Measurements from ENCODE around the gene NPB. TPM values are rescaled to one million over a fixed set of nuclear protein-coding genes. Genes with fewer than 3 reads are reported as not detected.

NPB gene
- total RNA-seq, 2 donors from 2014 or later = 0.19 TPM; not detected in 1

DNA sequence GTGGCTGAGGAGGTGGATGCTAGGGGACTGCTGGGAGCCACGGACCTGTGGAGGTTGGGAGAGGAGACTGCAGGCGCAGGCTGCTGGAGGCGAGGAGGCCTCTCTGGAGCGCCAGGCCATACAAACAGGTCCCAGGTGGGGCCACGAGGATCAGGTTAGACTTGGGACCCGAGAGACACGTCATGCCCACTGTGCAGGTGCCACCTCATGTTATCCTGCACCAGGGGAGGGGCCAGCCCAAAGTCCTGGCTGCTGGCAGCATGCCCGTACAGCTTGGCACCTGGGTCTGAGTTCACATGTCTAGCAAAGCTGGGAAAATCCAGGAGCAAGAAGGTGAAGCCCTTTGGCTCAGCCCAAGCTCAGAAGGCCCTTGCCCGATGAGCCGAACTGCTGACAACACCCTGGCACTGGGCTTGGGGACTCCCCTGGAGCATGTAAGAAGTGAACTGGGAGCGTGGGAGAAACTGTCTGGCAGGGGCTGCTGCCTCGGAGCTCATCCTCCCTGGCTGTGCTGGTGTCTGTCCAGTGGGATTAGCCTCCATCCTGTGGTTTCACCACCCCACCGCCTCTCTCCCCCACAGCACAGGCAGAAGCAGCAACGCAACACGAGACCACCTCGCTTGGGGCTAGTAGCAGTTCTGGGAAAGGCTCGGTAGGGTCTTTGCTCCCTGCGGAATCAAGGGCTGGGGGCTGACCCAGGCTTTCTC, 36.2 kb upstream of the NPB start:
- Mint-ChIP-seq H3K27me3 (ENCODE audit: low read depth) (no peaks in the 10 kb centered on the region), H3K9me3 (no peaks in the 10 kb centered on the region), H3K4me1 (ENCODE audit: low read depth) (peaks cover 53% of the 10 kb centered on the region), H3K4me3 (peak overlapping the region in 1 of 2 donors; percentile 12), H3K27ac (peak overlapping the region; percentile 3), H3K36me3 (ENCODE audit: insufficient read depth in 2 of 2) (peaks cover 10 to 16% of the 10 kb centered on the region in 2 donors)
- ATAC-seq (replicated peaks in 1 of 2) (no peak), DNase-seq (peak in 1 of 2 donors; percentile 32)

DNA sequence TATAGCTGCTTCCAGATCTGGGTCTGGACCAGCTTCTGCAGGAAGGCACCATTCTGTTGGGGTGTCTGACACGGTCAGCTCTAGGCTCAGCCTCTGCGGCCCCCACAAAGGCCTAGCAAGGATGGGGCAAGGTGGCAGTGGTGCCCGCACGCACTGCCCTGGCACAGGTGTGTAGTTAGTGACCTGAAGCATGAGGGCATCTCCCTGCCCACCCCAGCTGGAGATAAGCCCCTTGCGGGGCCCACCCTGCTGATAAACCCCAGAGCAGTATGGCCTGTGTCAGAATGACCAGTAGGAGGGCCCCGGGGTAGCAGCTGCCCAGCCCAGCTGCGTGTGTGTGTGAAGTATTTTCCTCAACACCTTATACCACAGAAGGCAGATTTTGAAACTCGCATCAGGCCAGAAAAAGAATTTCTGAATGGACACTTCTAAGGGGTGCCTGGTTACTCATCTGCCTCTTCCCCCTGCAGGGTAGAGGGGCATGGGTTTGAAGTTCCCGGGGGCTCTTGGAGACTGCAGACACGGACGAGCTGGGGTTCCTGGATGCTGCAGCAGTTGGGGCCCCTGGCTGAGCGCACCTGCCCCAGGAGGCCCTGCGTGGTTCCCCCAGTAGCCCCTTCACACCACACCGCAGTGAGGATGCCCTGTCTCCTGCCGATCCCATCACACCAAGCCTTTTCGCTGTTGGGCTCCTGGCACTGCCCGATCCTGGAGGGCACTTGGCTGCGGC, 35.4 kb upstream of the NPB start:
- Mint-ChIP-seq H3K4me3 (no peak overlapping the region), H3K9me3 (no peaks in the 10 kb centered on the region), H3K36me3 (ENCODE audit: insufficient read depth in 2 of 2) (peaks cover 10 to 17% of the 10 kb centered on the region in 2 donors), H3K27ac (peak overlapping the region; percentile 63), H3K27me3 (ENCODE audit: low read depth) (no peaks in the 10 kb centered on the region), H3K4me1 (ENCODE audit: low read depth) (peaks cover 52% of the 10 kb centered on the region)
- no peak for DNase-seq
- no peak for ATAC-seq (replicated peaks in 1 of 2)

DNA sequence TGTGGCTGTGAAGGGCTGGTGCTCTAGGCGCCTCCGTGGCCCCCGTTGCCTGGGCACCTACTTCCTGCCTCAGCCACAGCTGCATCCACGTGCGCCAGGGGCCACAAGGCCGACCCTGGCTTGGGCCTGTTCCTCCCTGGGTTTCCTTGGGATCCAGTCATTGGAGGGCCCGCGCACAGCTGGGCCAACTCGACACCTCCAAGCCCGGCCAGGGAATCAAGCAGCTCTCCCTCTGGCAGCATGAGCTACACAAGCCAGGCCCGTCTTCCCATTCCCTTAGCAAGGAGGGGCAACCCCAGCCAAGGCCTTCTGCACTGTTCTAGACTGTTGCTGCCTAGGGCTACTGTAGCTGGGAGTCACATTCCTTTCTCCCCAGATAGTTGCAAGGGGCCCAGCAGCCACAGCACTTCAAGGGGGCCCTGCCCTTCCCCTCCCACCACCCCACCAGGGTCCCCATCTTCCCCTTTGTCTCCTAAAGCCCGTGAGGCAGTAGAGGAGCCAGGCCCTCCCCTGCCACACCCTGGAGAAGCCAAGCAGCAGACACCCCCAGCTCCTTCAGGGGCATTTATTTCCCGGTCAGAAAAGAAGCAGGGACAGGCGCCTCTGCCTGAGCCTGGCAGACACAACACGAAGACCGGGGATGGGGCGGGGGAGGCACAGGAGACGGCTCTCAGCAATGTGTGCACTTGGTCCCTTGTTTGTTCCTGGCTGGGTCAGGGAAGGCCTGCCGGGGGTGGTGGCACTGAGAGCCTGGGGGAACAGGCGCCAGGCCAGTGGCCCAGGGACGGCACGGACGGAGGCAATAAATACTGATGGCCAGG, 34.7 kb upstream of the NPB start:
- peaks cover 52% of the 10 kb centered on the region for H3K4me1 Mint-ChIP-seq (ENCODE audit: low read depth)
- peaks cover 10 to 17% of the 10 kb centered on the region in 2 donors for H3K36me3 Mint-ChIP-seq (ENCODE audit: insufficient read depth in 2 of 2)
- DNase-seq (peak in 1 of 2 donors; percentile 16), ATAC-seq (replicated peaks in 1 of 2) (no peak)
- no peaks in the 10 kb centered on the region for H3K27me3 Mint-ChIP-seq (ENCODE audit: low read depth)
- peak overlapping the region; percentile 63 for H3K27ac Mint-ChIP-seq
- no peaks in the 10 kb centered on the region for H3K9me3 Mint-ChIP-seq
- H3K4me3 Mint-ChIP-seq = peak overlapping the region; percentile 14 to 20

DNA sequence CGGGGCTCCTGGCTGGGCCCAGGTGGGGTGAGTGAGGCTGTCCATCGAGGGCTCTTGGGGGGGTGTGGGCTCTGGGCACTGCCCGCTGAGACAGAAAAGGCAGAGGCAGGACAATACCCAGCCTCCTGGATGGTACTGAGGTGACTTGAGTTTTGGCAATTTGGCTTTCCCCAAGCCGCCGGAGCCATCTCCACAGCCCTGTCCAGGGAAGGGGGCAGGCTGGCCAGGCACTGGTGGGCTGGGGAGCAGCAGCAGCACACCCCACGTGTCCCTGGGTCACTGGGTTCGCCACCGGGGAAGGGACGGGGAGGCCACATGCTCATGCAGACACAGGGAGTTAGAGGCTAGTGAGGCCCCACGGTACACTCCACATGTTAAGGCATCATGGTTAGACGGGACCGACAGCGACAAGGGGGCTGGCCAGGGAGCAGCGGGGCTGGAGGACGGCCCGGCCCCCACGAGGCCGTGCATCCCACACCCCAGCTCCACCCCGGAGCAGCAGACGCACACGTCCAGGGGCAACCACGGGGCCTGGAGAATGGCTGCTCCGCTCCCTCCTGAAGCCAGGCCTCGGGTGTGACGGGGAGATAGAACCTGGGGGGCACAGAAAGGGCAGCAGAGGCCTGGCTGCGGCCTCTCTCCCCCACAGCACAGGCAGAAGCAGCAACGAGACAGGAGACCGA, 33.9 kb upstream of the NPB start:
- H3K27ac Mint-ChIP-seq = no peak overlapping the region
- H3K36me3 Mint-ChIP-seq (ENCODE audit: insufficient read depth in 2 of 2) = peaks cover 8 to 12% of the 10 kb centered on the region in 2 donors
- H3K4me1 Mint-ChIP-seq (ENCODE audit: low read depth) = peaks cover 53% of the 10 kb centered on the region
- peak overlapping the region; percentile 45 to 63 for H3K4me3 Mint-ChIP-seq
- DNase-seq (no peak), ATAC-seq (replicated peaks in 1 of 2) (no peak)
- no peaks in the 10 kb centered on the region for H3K27me3 Mint-ChIP-seq (ENCODE audit: low read depth)
- H3K9me3 Mint-ChIP-seq = no peaks in the 10 kb centered on the region

DNA sequence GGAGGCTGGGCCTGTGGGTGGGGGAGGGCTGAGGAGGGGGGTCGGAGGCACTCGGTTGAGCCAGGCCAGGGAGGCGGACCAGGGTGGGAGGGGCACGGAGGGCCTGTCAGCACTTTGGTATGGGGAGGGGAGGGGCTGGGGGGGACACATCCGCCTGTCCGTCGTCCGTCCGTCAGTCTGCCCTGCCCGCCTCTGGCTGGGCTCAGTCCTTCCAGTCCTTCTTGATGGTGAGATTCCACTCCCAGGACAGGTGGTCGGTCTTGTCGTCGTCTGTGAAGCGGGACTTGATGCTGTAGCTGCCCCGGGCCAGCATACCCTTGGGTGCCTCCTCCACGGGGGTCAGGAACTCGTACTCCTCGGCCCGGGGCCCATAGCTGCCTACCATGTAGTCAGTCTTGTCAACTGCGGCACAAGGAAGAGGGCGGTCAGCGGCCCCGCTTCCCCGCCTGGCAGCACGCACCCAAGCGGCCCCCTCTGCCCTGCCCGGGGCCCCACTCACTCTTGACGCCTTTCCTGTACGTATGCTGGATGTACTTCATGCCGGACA, 33.3 kb upstream of the NPB start:
- Mint-ChIP-seq H3K4me3 (peak overlapping the region; percentile 94), H3K9me3 (no peaks in the 10 kb centered on the region), H3K4me1 (ENCODE audit: low read depth) (peaks cover 53% of the 10 kb centered on the region), H3K27me3 (ENCODE audit: low read depth) (no peaks in the 10 kb centered on the region), H3K27ac (no peak overlapping the region), H3K36me3 (ENCODE audit: insufficient read depth in 2 of 2) (peaks cover 5 to 7% of the 10 kb centered on the region in 2 donors)
- no peak for ATAC-seq (replicated peaks in 1 of 2)
- peak in 1 of 2 donors; percentile 11 for DNase-seq

DNA sequence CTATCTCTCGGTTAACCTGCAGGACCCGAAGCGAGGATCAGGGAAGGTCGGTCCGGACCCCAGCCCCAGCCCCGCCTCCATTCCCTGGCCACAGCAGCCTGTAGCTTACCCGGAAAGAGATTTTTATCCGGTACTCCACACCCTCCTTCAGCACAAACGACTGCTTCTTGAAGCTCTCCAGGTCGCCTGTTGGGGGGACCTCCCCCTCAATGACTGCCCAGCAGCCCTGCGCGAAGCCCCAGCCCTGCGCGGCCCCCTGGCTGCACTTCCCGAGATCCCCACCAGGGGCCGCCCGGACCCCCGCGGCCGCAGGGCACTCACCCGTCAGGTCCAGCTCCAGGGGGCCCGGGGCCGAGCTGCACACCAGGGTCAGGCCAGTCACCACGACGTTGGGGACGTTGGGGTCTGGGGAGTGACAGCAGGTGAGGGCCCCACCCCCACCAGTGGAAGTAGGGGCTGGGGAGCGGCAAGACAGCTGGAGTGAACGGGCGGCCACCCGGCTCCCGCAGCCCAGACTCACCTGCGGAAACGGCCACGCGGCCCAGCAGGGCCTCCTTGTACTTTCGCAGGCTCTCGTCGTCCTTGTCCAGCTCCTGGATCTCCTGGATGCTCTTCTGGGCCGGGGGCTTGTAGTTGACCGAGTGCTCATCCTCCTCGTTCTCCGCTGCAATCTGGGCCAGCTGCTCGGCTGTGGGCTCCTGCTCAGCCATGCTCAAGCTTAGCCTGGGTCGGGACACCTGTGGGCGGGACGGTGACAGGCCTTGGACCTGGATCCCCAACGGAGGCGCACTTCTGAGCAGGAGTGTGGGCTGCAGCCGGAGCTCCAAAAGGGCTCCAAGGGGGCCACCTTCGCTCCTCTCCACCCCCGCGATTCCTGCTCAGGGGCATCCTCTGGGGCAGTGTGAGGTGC, 32.6 kb upstream of the NPB start:
- H3K27ac Mint-ChIP-seq = peak overlapping the region; percentile 85
- peak overlapping the region; percentile 94 for H3K4me3 Mint-ChIP-seq
- H3K36me3 Mint-ChIP-seq (ENCODE audit: insufficient read depth in 2 of 2) = peaks cover 5 to 7% of the 10 kb centered on the region in 2 donors
- ATAC-seq (replicated peaks in 1 of 2) (peak in 1 of 2 donors; percentile 16), DNase-seq (peak; percentile 53 to 72)
- no peaks in the 10 kb centered on the region for H3K27me3 Mint-ChIP-seq (ENCODE audit: low read depth)
- peaks cover 55% of the 10 kb centered on the region for H3K4me1 Mint-ChIP-seq (ENCODE audit: low read depth)
- no peaks in the 10 kb centered on the region for H3K9me3 Mint-ChIP-seq

DNA sequence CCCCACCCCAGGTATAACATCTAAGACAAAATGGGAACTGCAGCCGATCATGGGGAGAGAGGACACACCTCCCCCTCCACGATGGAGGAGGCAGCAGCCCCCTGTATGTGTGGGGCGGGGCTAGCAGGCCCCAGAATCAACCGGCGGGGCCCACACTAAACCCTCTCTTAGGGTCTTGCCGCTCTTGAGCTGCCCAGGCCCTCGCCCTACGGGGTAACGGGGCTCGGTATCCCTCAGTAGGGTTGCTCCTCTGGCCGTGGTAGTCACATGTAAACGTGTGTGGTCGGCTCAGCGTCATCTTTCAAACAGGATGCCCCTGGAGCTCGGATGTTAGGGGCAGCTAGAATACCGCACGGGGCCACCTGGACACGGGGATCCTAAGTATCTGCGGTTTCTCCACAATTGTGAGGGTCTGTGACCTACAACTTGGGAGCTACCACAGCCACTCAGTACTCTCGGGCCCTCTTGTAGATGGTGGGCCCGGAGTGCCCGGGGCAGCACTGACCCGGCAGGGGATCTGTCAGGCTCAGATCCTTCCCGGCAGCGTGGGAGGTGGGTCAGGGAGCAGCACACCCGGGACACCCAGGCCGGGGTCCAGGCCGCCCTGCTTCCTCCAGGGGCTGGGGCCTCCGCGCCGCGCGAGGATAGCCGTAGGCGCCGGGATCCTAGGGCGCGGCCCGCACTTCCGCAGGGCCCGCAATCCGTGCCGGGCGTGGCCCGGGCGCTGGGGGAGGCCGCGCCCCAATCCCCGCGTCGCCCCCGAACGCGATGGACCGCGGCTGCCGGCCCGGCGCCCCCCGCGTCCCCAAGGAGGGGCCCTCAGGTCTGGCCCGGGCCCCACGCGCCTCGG, 31.7 kb upstream of the NPB start:
- Mint-ChIP-seq H3K4me3 (peak overlapping the region; percentile 94), H3K27ac (peak overlapping the region; percentile 85), H3K9me3 (no peaks in the 10 kb centered on the region), H3K4me1 (ENCODE audit: low read depth) (peaks cover 59% of the 10 kb centered on the region), H3K27me3 (ENCODE audit: low read depth) (no peaks in the 10 kb centered on the region), H3K36me3 (ENCODE audit: insufficient read depth in 2 of 2) (peaks cover 5 to 7% of the 10 kb centered on the region in 2 donors)
- DNase-seq = peak; percentile 55 to 62
- ATAC-seq (replicated peaks in 1 of 2) = peak; percentile 37 to 52

DNA sequence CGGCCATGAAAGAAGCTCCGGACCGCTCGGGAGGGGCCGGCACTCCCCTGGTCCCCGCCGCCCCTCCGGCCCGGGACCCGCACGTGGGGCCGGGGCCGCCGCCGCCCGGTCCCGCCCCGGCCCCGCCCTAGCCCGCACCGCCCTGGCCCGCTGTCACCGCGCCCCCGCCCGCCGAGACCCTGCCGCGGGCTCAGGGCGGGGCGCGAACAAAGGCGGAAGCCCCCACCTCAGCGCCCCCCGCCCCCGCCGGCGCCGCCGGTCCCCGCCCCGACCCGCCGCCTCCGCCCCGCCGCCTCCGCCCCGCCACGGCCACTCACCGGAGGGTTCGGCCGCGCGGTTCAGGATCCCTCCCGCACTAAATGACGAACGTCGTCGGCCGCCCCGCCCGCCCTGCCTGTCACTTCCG, 31.1 kb upstream of the NPB start, which contains the start of gene ARHGDIA:
Gene ARHGDIA (minus strand): TSS at position 357 of the 406 bp plus-strand sequence. CDS start 1,407 bp downstream, outside the sequence.
- H3K9me3 Mint-ChIP-seq = no peaks in the 10 kb centered on the region
- peaks cover 54% of the 10 kb centered on the region for H3K4me1 Mint-ChIP-seq (ENCODE audit: low read depth)
- peaks cover 5 to 7% of the 10 kb centered on the region in 2 donors for H3K36me3 Mint-ChIP-seq (ENCODE audit: insufficient read depth in 2 of 2)
- peak within 1 kb of the TSS; percentile 98 for H3K27ac Mint-ChIP-seq
- no peaks in the 10 kb centered on the region for H3K27me3 Mint-ChIP-seq (ENCODE audit: low read depth)
- peak within 1 kb of the TSS; percentile 94 for H3K4me3 Mint-ChIP-seq
- DNase-seq (peak in 1 of 2 donors; percentile 22), ATAC-seq (replicated peaks in 1 of 2) (peak; percentile 74 to 78)

DNA sequence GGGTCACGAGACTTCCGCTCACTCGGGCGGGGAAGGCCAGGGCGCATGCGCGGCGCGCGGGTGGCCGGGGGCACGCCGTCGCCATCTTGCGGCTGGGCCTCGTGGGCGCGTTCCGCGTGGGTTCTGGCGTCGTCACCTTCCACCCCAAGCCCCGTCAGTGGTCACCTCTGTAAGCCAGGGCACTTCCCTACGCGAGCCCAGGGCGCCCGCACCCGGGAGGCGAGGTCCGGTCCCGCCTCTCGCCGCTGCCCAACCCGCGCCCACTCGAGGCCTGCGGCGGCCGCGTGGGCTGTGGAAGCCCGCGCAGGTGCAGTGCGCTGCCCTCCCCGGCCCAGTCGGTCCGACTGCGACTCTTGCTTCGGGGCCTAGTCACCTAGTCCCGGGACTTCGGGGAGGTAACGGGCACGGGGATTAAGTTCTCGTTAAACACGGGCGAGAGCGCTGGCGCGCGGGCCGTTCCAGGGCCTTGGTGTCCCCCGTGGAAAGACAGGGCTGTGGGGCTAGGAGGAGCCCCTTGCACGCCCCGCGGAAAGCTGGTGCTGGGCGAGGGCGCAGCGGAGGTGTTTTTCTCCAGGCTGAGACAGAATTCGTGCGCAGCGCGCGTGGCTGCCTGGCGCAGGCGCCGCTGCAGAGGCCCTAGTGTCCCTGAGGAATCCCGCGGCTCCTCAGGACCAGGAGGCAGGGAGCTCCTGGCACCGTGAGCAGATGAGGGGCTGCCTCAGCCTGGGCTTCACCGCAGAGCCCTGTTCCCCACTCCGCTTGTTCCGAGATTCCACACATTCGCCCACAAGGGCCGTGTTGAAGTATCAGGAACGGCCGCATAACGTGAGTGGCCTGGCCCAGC, 30.4 kb upstream of the NPB start:
- Mint-ChIP-seq H3K9me3 (no peaks in the 10 kb centered on the region), H3K27me3 (ENCODE audit: low read depth) (no peaks in the 10 kb centered on the region), H3K36me3 (ENCODE audit: insufficient read depth in 2 of 2) (peaks cover 5 to 7% of the 10 kb centered on the region in 2 donors), H3K27ac (peak overlapping the region; percentile 98), H3K4me1 (ENCODE audit: low read depth) (peaks cover 54% of the 10 kb centered on the region), H3K4me3 (peak overlapping the region; percentile 89 to 90)
- DNase-seq (peak; percentile 97 to 99), ATAC-seq (replicated peaks in 1 of 2) (peak in 1 of 2 donors; percentile 3)

DNA sequence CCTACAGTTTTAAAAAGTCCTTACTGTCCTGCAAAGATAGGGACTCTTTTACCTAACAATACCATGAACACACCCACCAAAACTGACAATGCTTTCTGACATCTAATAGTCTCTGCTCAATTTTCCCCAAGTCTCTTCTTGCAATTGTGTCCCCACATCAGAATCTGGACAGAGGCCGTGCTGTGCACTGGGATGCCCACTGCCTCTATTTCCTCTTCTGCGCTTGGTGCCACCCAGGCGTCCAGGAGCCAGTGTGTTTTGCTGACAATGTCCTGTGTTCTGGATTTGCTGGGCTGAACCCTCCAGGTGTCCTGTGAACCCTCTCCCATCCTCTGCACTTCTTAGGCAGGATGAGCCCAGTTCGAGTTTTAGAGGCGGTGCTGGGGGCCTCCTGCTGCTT, 24.5 kb upstream of the NPB start:
- Mint-ChIP-seq H3K9me3 (no peaks in the 10 kb centered on the region), H3K4me1 (ENCODE audit: low read depth) (peaks cover 24% of the 10 kb centered on the region), H3K27me3 (ENCODE audit: low read depth) (no peaks in the 10 kb centered on the region), H3K4me3 (no peak overlapping the region), H3K36me3 (ENCODE audit: insufficient read depth in 2 of 2) (peaks cover 5 to 27% of the 10 kb centered on the region in 2 donors), H3K27ac (no peak overlapping the region)
- ATAC-seq (replicated peaks in 1 of 2) (no peak), DNase-seq (no peak)

All from activated T-cell treated with anti-CD3 and anti-CD28 coated beads, Interleukin-2, amount 50 U/mL, for 72 hours (primary cell).